A673 (cell line): ENCODE data around the gene ARL3. TPM values are rescaled to one million over a fixed set of nuclear protein-coding genes. Genes with fewer than 3 reads are reported as not detected.

Experiments
- BruUV-seq: library from RNA; stranded (reverse); fragments of 400-500 nt; replicated peaks from 2 replicates; lab custom pipeline; 2021; lab: Mats Ljungman, UMichigan
- CTCF ChIA-PET: fragments of 300-600 bp; sonication (Branson Sonifier 250); formaldehyde crosslinking; loops from one replicate; lab custom pipeline; 2022; ENCODE audit warnings: antibody characterized with exemption; lab: Charles Lee
- POLR2A ChIA-PET: fragments of 300-600 bp; sonication (Branson Sonifier 250); formaldehyde crosslinking; loops from one replicate; lab custom pipeline; 2022; ENCODE audit warnings: antibody characterized with exemption; ENCODE audit not compliant: low non-redundant PET; lab: Charles Lee
- DNase-seq: peaks from one replicate; pipeline ENCODE4 v3.0.0-alpha.2; 2015; ENCODE audit warnings: low spot score
- H3K27ac ChIP-seq: fragments of 200-600 bp; sonication (generic); 2 replicates; pipeline ENCODE4 v1.5.1; 2016; ENCODE audit warnings: mixed run types, low read depth, mild to moderate bottlenecking, mixed read lengths, antibody characterized with exemption, low read length; ENCODE audit not compliant: poor library complexity, severe bottlenecking
- H3K27me3 ChIP-seq: fragments of 200-600 bp; sonication (generic); replicated peaks from 2 replicates; pipeline ENCODE4 v1.6.1; 2017; ENCODE audit warnings: mixed run types, low read depth, mild to moderate bottlenecking, mixed read lengths, antibody characterized with exemption, low read length; ENCODE audit not compliant: insufficient read depth, poor library complexity
- H3K36me3 ChIP-seq: fragments of 200-600 bp; sonication (generic); 2 replicates; pipeline ENCODE4 v1.6.1; 2016; ENCODE audit warnings: mixed run types, mild to moderate bottlenecking, mixed read lengths, antibody characterized with exemption, low read length; ENCODE audit not compliant: insufficient read depth, poor library complexity, severe bottlenecking
- H3K4me1 ChIP-seq: fragments of 200-600 bp; sonication (generic); 2 replicates; pipeline ENCODE4 v1.6.1; 2017; ENCODE audit warnings: mixed run types, mild to moderate bottlenecking, mixed read lengths, antibody characterized with exemption, low read length; ENCODE audit not compliant: insufficient read depth, poor library complexity, severe bottlenecking
- H3K4me3 ChIP-seq: fragments of 200-600 bp; sonication (generic); 2 replicates; pipeline ENCODE4 v1.5.1; 2016; ENCODE audit warnings: low read depth, mixed run types, mild to moderate bottlenecking, mixed read lengths, low read length; ENCODE audit not compliant: poor library complexity, severe bottlenecking
- H3K9me3 ChIP-seq: fragments of 200-600 bp; sonication (generic); 2 replicates; pipeline ENCODE4 v1.6.1; 2016; ENCODE audit warnings: mixed run types, low read depth, mild to moderate bottlenecking, mixed read lengths, antibody characterized with exemption, low read length; ENCODE audit not compliant: poor library complexity, severe bottlenecking
- CTCF ChIP-seq: fragments of 300-800, 200-600 bp; sonication (generic); conservative IDR thresholded peaks from 2 replicates; pipeline ENCODE4 v1.5.1; 2017; ENCODE audit warnings: low read depth, mild to moderate bottlenecking, antibody characterized with exemption, low read length, moderate library complexity, mixed read lengths
- EZH2 ChIP-seq: fragments of 200-600 bp; sonication (generic); IDR thresholded peaks from 2 replicates; pipeline ENCODE4 v1.6.1; 2017; ENCODE audit warnings: borderline replicate concordance, low read depth, mild to moderate bottlenecking, mixed read lengths, antibody characterized with exemption, low read length; ENCODE audit not compliant: poor library complexity, severe bottlenecking
- intact Hi-C: fragments of 100-400 bp; cut with micrococcal nuclease; formaldehyde crosslinking; loops from one replicate; pipeline ENCODE4 v1.10.0; 2022; ENCODE audit not compliant: unreplicated experiment
- total RNA-seq: library from RNA; stranded (reverse); gene quantifications from 2 replicates; pipeline ENCODE4 v1.2.3, GENCODE V29; 2021

Gene ARL3
- total RNA-seq, 1 experiment from 2014 or later, result 14.9 TPM

GRCh38 chr10:102682416-102682815 lies 31.8 kb downstream of the ARL3 start:
- H3K27ac ChIP-seq, result no peak overlapping the region
- ChIA-PET CTCF (no interaction called here), POLR2A (no interaction called here)
- no peak overlapping the region for H3K4me3 ChIP-seq
- H3K27me3 ChIP-seq, result no peaks in the 10 kb centered on the region
- DNase-seq, result no peak
- H3K9me3 ChIP-seq, result no peaks in the 10 kb centered on the region
- H3K4me1 ChIP-seq, result no peaks in the 10 kb centered on the region
- peaks cover 8% of the 10 kb centered on the region for H3K36me3 ChIP-seq
- intact Hi-C loops, result no loop called here
- TF ChIP-seq EZH2, result no peak
- TF ChIP-seq CTCF, result no peak
- BruUV-seq, result no TSS peak

GRCh38 chr10:102681696-102682095 lies 32.5 kb downstream of the ARL3 start:
- intact Hi-C loops, result no loop called here
- Histone ChIP-seq H3K4me1 (no peaks in the 10 kb centered on the region), H3K4me3 (no peak overlapping the region), H3K27ac (no peak overlapping the region), H3K27me3 (no peaks in the 10 kb centered on the region), H3K9me3 (no peaks in the 10 kb centered on the region), H3K36me3 (peaks cover 8% of the 10 kb centered on the region)
- no TSS peak for BruUV-seq
- no peak for TF ChIP-seq EZH2
- CTCF ChIA-PET, result no interaction called here
- DNase-seq, result no peak
- POLR2A ChIA-PET, result no interaction called here

- intact Hi-C loops, result no loop called here
- TF ChIP-seq CTCF, result no peak
- no peak for TF ChIP-seq EZH2
- Histone ChIP-seq H3K27ac (no peak overlapping the region), H3K4me1 (peaks cover 3% of the 10 kb centered on the region), H3K36me3 (no peaks in the 10 kb centered on the region), H3K27me3 (no peaks in the 10 kb centered on the region), H3K9me3 (no peaks in the 10 kb centered on the region), H3K4me3 (no peak overlapping the region)
- POLR2A ChIA-PET, result no interaction called here
- BruUV-seq, result no TSS peak
- no peak for DNase-seq
- CTCF ChIA-PET, result no interaction called here
Observed at GRCh38 chr10:102679596-102679995, 34.6 kb downstream of the ARL3 start.

- DNase-seq, result no peak
- H3K4me1 ChIP-seq, result peaks cover 9% of the 10 kb centered on the region
- no peaks in the 10 kb centered on the region for H3K27me3 ChIP-seq
- intact Hi-C loops, result no loop called here
- no peaks in the 10 kb centered on the region for H3K9me3 ChIP-seq
- CTCF ChIA-PET, result interaction anchor here (0.6 kb wide), 1 partner anchor 74 kb away, joined by 3 read pairs; no protein-coding TSS in a partner anchor
- BruUV-seq, result no TSS peak
- POLR2A ChIA-PET, result no interaction called here
- H3K27ac ChIP-seq, result no peak overlapping the region
- TF ChIP-seq EZH2 (no peak), CTCF (peak; percentile 51; the same call in 1 of the 2 replicates)
- no peak overlapping the region for H3K4me3 ChIP-seq
- no peaks in the 10 kb centered on the region for H3K36me3 ChIP-seq
Observed at GRCh38 chr10:102678842-102679289, 35.3 kb downstream of the ARL3 start.
